Inferior parietal cortex (tissue), 1 donor: ENCODE data around the gene KDM5C.

ENCODE experiments used
- DNase-seq: peaks from one replicate; pipeline ENCODE4 v3.0.0-alpha.2; 2016; ENCODE audit errors: extremely low spot score

Gene KDM5C

GRCh38 chrX:53250556-53250955 is 25.5 kb upstream of the KDM5C start:
- DNase-seq = no peak

GRCh38 chrX:53249408-53250042 is 24.5 kb upstream of the KDM5C start:
- no peak for DNase-seq

GRCh38 chrX:53247928-53248327 is 22.9 kb upstream of the KDM5C start:
- no peak for DNase-seq

- DNase-seq = no peak
These were observed 21.2 kb upstream of the KDM5C start for GRCh38 chrX:53246231-53246630.

GRCh38 chrX:53244610-53245009 is 19.6 kb upstream of the KDM5C start:
- DNase-seq = no peak

- no peak for DNase-seq
These were observed 17.3 kb upstream of the KDM5C start for GRCh38 chrX:53242310-53242709.

- no peak for DNase-seq
These were observed 16.6 kb upstream of the KDM5C start for GRCh38 chrX:53241558-53241957.

- no peak for DNase-seq
These were observed 14.5 kb upstream of the KDM5C start for GRCh38 chrX:53239474-53239873.

GRCh38 chrX:53237056-53237455 is 12.0 kb upstream of the KDM5C start:
- no peak for DNase-seq

GRCh38 chrX:53236025-53236679 is 11.1 kb upstream of the KDM5C start:
- DNase-seq = no peak

- DNase-seq = no peak
These were observed 10.6 kb upstream of the KDM5C start for GRCh38 chrX:53235566-53235965.

GRCh38 chrX:53234484-53234883 is 9.5 kb upstream of the KDM5C start:
- DNase-seq = no peak

GRCh38 chrX:53233536-53233935 is 8.5 kb upstream of the KDM5C start:
- no peak for DNase-seq

- DNase-seq = no peak
These were observed 5.1 kb upstream of the KDM5C start for GRCh38 chrX:53230116-53230515.

GRCh38 chrX:53227224-53227765 is 2.3 kb upstream of the KDM5C start:
- DNase-seq = no peak

GRCh38 chrX:53223955-53224859 is 800 bp downstream of the KDM5C start:
- no peak for DNase-seq

- DNase-seq = no peak
These were observed 1.8 kb downstream of the KDM5C start for GRCh38 chrX:53223068-53223693.

- no peak for DNase-seq
These were observed 13.5 kb downstream of the KDM5C start for GRCh38 chrX:53211391-53211978.

- DNase-seq = no peak
These were observed 28.3 kb downstream of the KDM5C start for GRCh38 chrX:53196678-53197077.

GRCh38 chrX:53195401-53195800 is 29.6 kb downstream of the KDM5C start:
- no peak for DNase-seq

- no peak for DNase-seq
These were observed 30.7 kb downstream of the KDM5C start for GRCh38 chrX:53194308-53194707.

GRCh38 chrX:53193093-53193492 is 31.9 kb downstream of the KDM5C start:
- DNase-seq = no peak
